SK-N-MC (cell line): ENCODE results near the gene RPA3.

Experiments
- DNase-seq: peaks from one replicate; pipeline ENCODE4 v3.0.0-alpha.2; 2011; ENCODE audit warnings: low read depth, low spot score
- H3K27ac ChIP-seq: fragments of 200-600 bp; sonication (generic); 2 replicates; pipeline ENCODE4 v1.5.1; 2016; ENCODE audit warnings: mixed run types
- H3K36me3 ChIP-seq: fragments of 200-600 bp; sonication (generic); 2 replicates; pipeline ENCODE4 v1.6.1; 2017; ENCODE audit warnings: antibody characterized with exemption, low read length, mixed read lengths; ENCODE audit not compliant: insufficient read depth
- H3K4me3 ChIP-seq: fragments of 200-600 bp; sonication (generic); 2 replicates; pipeline ENCODE4 v1.5.1; 2016
- H3K9ac ChIP-seq: fragments of 200-600 bp; sonication (generic); 2 replicates; pipeline ENCODE4 v1.8.0; 2017; ENCODE audit warnings: mixed run types, mixed read lengths; ENCODE audit not compliant: insufficient read length
- H3K9me3 ChIP-seq: fragments of 200-600 bp; sonication (generic); 2 replicates; pipeline ENCODE4 v1.6.1; 2017; ENCODE audit warnings: low read depth, mild to moderate bottlenecking, antibody characterized with exemption, low read length, moderate library complexity, mixed read lengths
- EZH2 ChIP-seq: fragments of 200-600 bp; sonication (generic); IDR thresholded peaks from one replicate; pipeline ENCODE4 v1.6.1; 2017; ENCODE audit warnings: antibody characterized with exemption
- FOXP2 ChIP-seq: optimal IDR thresholded peaks from 2 replicates; pipeline ENCODE3; 2011; ENCODE audit warnings: mild to moderate bottlenecking, moderate library complexity; ENCODE audit not compliant: insufficient read depth; ENCODE audit errors: extremely low read length, control extremely low read depth
- POLR2AphosphoS5 ChIP-seq: IDR thresholded peaks from 2 replicates; pipeline ENCODE4 v1.6.1; 2012; ENCODE audit warnings: mild to moderate bottlenecking, low read depth, low read length, borderline replicate concordance

RPA3 gene

DNA sequence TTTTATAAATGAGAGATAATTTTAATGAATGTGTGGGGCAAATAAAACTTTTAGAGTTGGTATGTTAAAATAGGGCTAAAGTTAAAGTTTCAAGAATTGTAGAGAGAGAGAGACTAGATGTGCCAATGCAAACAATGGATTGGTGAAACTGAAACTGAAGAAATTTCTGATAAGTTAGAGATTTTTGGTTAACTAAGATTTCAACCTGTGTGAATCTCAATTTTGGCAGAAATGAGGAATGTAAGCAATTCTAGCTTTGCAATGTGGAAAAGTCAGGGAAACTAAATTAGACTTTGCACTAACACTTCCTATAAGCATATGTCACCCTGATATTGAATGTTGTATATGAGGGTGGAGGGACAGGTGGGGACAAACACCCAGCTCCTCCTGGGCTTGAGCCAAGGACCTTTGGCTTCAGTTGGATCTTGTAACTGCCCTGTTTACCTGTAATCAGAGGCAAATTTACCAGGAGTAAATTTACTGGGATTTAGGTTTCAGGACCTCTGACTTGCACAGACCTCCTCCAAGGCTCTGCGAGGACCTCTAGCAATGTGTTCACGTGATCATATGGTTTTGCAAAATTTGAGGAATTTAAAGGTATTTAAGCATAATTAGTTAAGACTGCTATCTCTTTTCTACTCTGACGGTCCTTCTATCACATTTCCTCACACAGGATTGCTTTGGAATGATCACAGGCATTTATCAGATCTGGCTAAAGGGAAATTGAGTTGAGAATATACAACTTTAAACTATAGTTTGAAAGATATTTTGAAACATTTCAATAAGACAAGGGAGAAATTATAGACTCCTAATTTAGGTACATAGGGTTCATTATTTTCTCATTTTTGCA, 33.1 kb upstream of the RPA3 start:
- no peaks in the 10 kb centered on the region for H3K9me3 ChIP-seq
- TF ChIP-seq FOXP2 = no peak
- no peak for TF ChIP-seq EZH2
- no peak for TF ChIP-seq POLR2AphosphoS5
- H3K27ac ChIP-seq = no peak overlapping the region
- H3K9ac ChIP-seq = no peak overlapping the region
- DNase-seq = no peak
- H3K4me3 ChIP-seq = no peak overlapping the region
- no peaks in the 10 kb centered on the region for H3K36me3 ChIP-seq

DNA sequence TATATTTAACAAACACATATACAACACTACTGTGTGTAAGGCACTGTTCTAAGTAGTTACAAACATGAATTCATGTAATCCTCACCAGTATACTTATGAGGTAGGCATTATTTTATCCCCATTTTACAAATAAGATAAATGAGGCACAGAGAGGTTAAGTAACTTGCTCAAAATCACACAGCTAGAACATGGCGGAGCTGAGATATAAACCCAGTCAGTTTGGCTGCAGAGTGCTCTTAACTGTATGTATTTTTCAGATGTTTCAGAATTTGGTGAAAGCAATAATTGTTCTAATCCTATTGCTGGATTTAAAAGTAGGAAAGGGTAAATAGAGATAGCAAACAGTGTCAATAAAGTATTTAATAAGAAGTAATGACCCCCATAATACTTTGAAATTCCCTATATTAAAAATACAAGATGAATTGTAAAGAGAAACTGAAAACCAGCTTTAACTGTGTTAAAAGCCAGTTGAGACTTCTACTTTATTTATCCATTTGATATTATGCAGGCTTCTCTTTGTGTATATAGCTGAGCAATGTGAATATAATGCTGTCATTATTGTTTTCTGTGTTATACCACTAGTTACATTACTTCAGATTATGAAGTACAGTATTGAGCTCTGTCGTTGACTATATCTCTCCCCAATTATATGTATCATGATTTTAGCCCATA, 32.3 kb upstream of the RPA3 start:
- Histone ChIP-seq H3K27ac (no peak overlapping the region), H3K36me3 (no peaks in the 10 kb centered on the region), H3K9ac (no peak overlapping the region), H3K4me3 (no peak overlapping the region), H3K9me3 (no peaks in the 10 kb centered on the region)
- no peak for DNase-seq
- TF ChIP-seq EZH2 (no peak), FOXP2 (no peak), POLR2AphosphoS5 (no peak)

DNA sequence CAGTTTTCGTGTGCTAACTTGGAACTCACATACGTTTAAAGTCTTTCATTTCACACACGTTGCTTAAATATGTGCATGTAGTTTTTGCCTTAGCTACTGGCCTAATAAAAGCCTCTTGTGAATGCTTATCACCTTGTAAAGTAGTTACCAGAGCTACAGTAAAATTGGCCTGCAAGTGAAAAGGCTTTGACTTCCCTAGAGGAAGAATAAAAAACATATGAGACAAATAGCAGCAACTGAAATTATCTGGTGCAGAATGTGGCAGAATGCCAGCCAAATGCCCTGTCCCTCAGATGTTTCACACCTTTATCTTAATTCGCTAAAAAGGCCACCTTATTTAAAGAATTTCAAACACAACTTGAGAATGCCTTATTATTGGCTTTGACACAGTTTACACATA, 28.1 kb upstream of the RPA3 start:
- H3K9me3 ChIP-seq = no peaks in the 10 kb centered on the region

DNA sequence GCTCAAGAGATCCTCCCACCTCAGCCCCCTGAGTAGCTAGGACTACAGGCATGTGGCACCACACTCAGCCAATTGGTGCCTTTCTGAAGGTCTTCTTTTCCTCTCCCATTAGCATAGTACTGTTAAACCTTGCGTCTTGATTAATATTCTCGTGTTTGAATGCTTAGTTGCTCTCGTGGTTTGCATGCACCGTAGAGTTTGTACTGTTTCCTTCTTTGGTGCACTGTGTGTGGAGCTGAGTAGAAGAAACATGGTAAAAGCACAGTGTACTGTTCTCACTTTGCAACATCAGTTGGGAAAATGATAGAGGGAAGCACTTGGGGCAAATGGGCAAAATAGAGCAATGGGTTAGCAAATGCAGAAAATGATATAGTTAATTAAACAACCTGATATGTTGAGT, 27.6 kb upstream of the RPA3 start:
- Histone ChIP-seq H3K27ac (no peak overlapping the region), H3K9ac (no peak overlapping the region), H3K36me3 (no peaks in the 10 kb centered on the region), H3K4me3 (no peak overlapping the region), H3K9me3 (no peaks in the 10 kb centered on the region)
- TF ChIP-seq EZH2 = no peak
- TF ChIP-seq FOXP2 = no peak
- TF ChIP-seq POLR2AphosphoS5 = no peak
- DNase-seq = no peak

More for the DNA sequence above, 28.1 kb upstream of the RPA3 start:
- no peaks in the 10 kb centered on the region for H3K36me3 ChIP-seq
- DNase-seq = no peak
- no peak overlapping the region for H3K9ac ChIP-seq
- no peak overlapping the region for H3K27ac ChIP-seq
- TF ChIP-seq POLR2AphosphoS5 (no peak), EZH2 (no peak)
- H3K4me3 ChIP-seq = no peak overlapping the region

DNA sequence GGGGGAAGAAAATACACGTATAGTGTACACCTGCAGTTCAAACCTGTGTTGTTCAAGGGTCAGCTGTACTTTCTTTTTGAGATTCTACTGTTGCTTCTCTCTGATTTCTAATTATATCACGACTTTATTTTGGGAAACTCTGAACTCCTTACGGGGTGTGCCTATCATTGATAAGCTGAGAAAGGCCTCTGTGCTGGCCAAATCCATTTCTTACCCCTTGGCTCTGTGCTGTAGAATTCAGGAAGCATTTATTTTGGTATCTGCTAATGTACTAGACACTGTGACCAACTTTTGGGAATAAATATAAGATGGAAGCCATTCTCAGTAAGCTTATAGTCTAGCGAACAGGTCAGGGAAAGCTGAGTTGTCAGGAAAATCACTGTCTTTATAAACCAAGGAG, 26.9 kb upstream of the RPA3 start:
- no peak overlapping the region for H3K9ac ChIP-seq
- H3K27ac ChIP-seq = no peak overlapping the region
- no peak overlapping the region for H3K4me3 ChIP-seq
- H3K36me3 ChIP-seq = no peaks in the 10 kb centered on the region
- TF ChIP-seq POLR2AphosphoS5 (no peak), EZH2 (no peak), FOXP2 (no peak)
- H3K9me3 ChIP-seq = no peaks in the 10 kb centered on the region
- DNase-seq = no peak

DNA sequence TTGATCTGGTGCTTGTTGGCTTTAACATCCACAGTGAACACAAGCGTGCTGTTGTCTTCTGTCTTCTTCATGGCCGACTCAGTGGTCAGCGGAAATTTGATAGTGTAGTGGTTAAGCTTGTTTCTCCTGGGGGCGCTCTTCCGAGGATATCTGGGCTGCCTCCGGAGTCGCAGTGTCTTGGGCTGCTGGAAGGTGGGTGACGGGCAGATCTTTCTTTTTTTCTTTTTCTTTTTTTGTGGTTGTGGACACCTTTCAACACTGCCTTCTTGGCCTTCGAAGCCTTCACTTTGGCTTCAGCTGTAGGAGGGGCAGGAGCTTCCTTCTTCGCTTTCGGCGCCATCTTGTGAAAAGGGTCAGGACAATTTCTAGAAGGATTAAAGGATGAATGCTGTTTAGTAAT, 23.8 kb upstream of the RPA3 start:
- Histone ChIP-seq H3K4me3 (no peak overlapping the region), H3K9me3 (no peaks in the 10 kb centered on the region), H3K36me3 (no peaks in the 10 kb centered on the region), H3K27ac (no peak overlapping the region), H3K9ac (no peak overlapping the region)
- DNase-seq = no peak
- no peak for TF ChIP-seq EZH2
- TF ChIP-seq FOXP2 = no peak
- no peak for TF ChIP-seq POLR2AphosphoS5

DNA sequence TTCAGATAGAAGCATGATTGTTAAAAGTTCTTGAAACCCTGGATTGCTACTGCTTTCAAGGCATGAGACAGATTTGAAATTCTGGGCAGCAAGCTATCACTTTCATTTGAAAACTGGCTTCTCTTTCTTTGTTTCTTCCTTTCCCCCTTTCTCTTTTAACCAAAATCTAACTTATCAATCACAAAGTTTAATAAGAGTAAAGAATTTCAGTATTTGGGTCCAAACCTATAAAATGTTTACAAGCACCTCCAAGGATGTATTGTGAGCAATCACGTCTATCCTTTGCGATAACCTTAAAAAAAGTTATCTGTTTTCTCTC, 21.6 kb upstream of the RPA3 start:
- no peak for DNase-seq
- Histone ChIP-seq H3K27ac (no peak overlapping the region), H3K4me3 (no peak overlapping the region), H3K9ac (no peak overlapping the region), H3K36me3 (no peaks in the 10 kb centered on the region), H3K9me3 (no peaks in the 10 kb centered on the region)
- no peak for TF ChIP-seq EZH2
- TF ChIP-seq FOXP2 = no peak
- TF ChIP-seq POLR2AphosphoS5 = no peak

DNA sequence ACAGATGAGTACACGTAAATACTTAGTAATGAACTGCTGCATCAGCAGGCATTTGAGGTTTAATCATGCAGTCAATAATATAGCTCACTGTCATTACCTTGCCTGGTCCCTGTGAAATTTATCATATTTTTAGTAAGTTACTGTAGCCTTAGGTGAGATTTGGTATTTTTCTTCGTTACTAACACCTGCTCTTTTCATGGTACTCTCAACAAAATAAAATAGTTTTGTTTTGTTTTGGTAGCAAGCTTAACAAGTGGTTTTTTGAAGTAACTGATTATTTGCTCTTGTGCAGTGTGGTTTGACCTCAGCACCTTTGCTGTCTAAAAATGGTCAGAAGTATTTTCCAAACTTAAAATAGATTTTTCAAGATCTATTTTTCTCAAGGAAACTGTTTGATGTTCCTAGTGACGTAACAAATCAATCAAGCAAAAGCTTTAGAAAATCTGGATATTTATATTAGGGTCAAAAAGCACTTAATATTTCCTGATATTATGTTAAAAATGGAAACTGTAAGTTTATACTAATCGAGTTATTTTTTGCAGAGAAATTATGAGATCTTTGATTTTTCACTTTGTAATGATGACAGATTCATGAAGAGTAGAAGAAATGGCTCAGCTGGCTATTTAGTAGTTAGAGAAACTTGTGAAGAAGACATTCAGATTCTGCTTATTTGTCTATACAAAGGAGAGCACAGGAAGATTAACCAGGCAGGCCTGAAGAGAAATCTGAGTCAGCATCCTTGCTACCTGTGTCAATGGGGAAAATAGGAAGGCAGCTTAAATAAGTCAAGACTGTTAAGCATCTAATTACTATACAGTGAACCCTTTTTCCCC, 21.0 kb upstream of the RPA3 start:
- Histone ChIP-seq H3K9ac (no peak overlapping the region), H3K27ac (no peak overlapping the region), H3K9me3 (no peaks in the 10 kb centered on the region), H3K4me3 (no peak overlapping the region), H3K36me3 (no peaks in the 10 kb centered on the region)
- no peak for TF ChIP-seq POLR2AphosphoS5
- no peak for TF ChIP-seq EZH2
- TF ChIP-seq FOXP2 = no peak
- DNase-seq = no peak
